Activated CD8-positive, alpha-beta memory T cell treated with anti-CD3 and anti-CD28 coated beads, Interleukin-2, amount 50 U/mL, for 4 hours (primary cell): ENCODE data around the gene NRARP.
A peak's percentile ranks its signal among the peaks of the same experiment; 100 is the strongest.
"Not testable (repeated sequence)": the region's sequence is repeated elsewhere in the genome, so short reads cannot be mapped to it uniquely, and the experiment has no call there.

Source experiments
- DNase-seq: peaks from one replicate; pipeline ENCODE4 v3.0.0-alpha.2; 2020

The NRARP gene, protein sequence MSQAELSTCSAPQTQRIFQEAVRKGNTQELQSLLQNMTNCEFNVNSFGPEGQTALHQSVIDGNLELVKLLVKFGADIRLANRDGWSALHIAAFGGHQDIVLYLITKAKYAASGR

GRCh38 chr9:137302118-137302448, at the start of gene NRARP:
NRARP (minus strand) TSS chr9:137302271; CDS start chr9:137301928, 343 bp downstream.
- DNase-seq: peak; percentile 94

DNA sequence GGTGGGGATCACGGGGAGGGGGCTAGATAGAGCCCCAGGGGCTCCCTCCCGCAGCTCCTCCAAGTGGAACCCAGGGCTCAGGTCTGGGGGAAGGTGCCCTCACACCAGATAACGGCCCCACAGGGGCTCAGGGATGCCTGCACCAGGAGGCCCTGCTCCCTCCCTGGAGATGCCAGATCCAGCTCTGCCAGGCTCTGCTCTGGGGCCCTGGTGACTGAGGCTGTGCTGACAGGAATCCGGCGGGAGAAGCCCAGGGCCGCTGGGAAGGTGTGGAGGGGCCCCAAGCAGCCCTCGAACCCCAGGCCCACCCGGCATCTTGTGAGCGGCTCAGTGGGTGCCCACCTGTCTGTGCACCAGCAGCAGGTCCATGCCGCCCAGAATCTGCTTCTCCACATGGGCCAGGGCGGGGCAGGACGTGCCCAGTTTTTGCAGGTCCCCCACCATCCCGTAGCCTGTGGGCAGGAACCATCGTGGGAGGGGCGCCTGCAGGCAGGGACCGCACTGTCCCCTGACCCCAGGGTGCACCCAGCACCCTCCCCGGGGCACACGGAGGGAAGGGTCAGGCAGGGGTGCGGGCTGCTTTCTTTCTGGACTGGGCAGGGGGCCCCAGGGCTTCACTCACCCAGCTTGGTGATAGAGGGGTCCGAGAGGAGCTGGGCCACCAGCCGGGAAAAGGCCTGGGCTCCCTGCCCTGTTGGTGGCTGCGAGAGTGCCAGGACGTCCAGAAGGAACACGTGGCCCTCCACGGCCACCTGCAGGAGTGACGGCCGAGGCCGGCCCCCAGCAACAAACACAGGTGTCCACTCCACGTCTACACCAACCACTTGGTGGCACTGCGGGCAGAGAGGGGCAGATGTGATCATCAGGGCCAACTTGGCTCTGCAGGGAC, 48.9 kb upstream of the NRARP start:
- no peak for DNase-seq

DNA sequence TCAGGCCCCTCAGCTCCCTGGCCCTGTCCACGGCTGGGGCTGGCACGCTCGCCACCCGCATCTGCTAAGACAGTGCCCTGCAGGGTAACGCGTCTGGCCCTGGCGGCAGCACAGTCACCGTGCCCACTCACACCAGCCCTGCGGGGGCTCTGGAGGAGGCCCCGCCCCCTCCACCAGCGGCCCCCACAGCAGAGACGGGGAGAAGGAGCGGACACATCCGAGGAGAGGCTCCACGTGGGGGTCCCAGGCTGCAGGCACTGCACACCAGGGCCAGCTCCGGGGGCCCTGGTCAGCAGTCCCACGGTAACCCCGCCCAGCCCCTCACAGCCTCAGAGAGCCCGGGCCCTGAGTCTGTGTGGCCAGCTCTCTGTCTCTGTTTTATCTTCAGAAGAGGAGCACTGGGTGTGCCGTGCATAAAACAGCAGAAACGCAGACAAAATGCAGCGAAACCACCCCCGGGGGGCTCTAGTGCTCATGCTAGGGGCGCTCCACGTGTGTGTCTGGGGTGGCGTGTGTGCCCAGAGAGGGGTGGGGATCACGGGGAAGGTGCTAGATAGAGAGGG, 47.5 kb upstream of the NRARP start:
- no peak for DNase-seq

DNA sequence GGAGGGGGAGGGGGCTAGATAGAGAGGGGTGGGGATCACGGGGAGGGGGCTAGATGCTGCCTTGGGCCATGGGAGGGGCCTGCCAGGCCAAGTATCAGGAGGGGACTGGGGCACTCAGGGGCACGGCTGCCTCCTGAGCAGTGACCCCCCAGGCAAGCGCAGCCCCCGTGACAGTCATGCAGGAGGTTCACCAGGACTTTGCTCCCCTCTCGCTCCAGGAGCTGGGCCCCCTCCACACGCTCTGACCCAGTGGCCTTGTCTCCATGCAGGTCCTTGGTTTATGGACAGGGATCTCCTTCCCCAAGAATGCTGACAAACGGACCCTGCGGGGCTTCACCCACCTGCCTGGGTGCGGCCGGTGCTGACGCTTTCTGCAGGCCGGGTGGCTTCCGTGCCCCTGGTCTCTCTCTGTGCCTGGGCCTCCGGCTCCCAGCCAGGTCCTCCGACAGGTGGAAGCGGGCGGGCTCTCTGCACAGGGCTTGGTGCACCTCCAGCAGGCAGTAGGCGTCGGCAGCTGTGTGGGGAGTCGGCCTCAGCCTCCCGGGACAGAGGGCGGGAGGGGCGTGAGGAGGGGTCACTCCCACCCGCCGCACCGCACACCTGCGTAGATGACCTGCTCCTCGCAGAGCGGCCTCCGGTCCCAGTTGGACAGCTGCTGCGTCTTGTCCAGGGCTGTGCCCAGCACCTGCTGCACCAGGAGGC, 46.8 kb upstream of the NRARP start:
- DNase-seq: no peak

DNA sequence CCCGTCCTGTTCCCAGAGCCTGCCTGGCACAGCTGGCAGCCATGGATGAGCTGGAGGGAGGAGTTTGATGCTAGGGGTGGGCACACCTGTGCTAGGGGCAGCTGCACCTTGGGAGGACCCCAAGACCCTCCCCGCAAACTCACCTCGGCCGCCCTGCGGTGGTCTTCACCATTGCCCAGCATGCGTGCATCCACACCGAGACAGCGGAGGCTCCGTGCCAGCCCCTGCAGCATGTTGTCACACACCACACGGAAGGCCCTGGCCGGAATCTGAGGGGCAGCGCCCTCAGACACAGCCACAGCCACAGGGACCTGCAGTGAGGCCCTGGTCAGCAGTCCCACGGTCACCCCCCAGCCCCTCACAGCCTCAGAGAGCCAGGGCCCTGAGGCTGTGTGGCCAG, 45.9 kb upstream of the NRARP start:
- no peak for DNase-seq

- no peak for DNase-seq
These were observed 40.4 kb upstream of the NRARP start for GRCh38 chr9:137342482-137342881.

GRCh38 chr9:137341227-137341626, 39.2 kb upstream of the NRARP start:
- no peak for DNase-seq

DNA sequence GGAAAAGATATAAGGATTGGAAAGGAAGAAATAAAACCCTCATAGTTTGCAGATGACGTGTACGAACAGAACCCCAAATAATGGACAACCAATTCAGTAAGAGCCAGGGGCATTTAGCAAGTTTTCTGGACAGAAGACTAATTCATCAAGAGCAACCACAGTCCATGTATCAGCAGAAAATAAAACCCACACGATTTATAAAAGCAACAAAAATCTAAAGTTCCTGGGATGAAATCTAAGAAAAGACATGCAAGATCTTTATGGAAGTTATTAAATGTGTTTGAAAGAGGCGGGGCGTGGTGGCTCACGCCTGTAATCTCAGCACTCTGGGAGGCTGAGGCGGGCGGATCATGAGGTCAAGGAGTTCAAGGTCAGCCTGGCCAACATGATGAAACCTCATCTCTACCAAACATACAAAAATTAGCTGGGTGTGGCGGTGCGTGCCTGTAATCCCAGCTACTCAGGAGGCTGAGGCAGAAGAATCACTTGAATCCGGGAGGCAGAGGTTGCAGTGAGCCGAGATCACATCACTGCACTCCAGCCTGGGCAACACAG, 37.9 kb upstream of the NRARP start:
- DNase-seq: not testable (repeated sequence)

- DNase-seq: no peak
These were observed 37.2 kb upstream of the NRARP start for GRCh38 chr9:137339045-137339907.

GRCh38 chr9:137336735-137337134, 34.7 kb upstream of the NRARP start:
- DNase-seq: no peak

DNA sequence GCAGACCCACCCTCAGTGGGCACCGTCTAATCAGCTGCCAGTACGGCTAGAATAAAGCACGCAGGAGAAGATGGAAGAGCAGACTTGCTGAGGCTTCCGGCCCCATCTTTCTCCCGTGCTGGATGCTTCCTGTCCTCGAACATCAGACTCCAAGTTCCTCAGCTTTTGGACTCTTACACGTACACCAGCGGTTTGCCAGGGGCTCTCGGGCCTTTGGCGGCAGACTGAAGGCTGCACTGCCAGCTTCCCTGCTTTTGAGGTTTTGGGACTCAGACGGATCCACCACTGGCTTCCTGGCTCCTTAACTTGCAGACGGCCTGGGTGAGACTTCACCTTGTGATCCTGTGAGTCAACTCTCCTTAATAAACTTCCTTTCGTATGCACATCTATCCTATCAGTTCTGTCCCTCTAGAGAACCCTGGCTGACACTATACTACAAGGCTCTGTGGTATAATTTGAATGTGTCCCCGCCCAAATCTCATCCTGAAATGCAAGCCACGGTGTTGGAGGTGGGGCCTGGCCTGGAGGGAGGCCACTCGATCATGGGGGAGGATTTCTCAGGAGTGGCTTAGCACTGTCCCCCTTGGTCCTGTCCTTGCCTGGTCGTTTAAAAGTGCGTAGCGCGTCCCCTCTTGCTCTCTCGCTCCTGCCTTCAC, 31.1 kb upstream of the NRARP start:
- no peak for DNase-seq

GRCh38 chr9:137331929-137332328, 29.9 kb upstream of the NRARP start:
- no peak for DNase-seq

GRCh38 chr9:137330689-137331088, 28.6 kb upstream of the NRARP start:
- no peak for DNase-seq

- not testable (repeated sequence) for DNase-seq
These were observed 27.5 kb upstream of the NRARP start for GRCh38 chr9:137329590-137329989.

GRCh38 chr9:137327641-137328550, 25.8 kb upstream of the NRARP start:
- not testable (repeated sequence) for DNase-seq

GRCh38 chr9:137326445-137327065, 24.5 kb upstream of the NRARP start:
- no peak for DNase-seq

DNA sequence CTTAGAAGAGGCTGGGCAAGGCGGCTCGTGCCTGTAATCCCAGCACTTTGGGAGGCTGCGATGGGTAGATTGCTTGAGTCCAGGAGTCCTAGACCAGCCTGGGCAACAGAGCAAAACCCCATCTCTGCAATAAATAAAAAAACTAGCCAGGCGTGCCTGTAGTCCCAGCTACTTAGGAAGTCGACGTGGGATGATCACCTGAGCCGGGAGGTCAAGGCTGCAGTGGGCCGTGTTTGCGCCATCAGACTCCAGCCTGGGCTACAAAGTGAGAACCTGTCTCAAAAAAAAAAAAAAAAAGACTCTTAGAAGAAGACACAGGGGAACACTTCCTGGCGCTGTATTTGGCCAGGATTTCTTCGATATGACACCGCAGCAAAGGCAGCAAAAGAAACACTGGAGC, 23.7 kb upstream of the NRARP start:
- no peak for DNase-seq

- DNase-seq: no peak
These were observed 23.1 kb upstream of the NRARP start for GRCh38 chr9:137325124-137325523.

- no peak for DNase-seq
These were observed 21.7 kb upstream of the NRARP start for GRCh38 chr9:137323531-137324331.
